Endothelial cell of umbilical vein (primary cell): ENCODE measurements around the gene AGBL4.

ENCODE experiments used
- CTCF ChIP-seq, 2 donors: IDR thresholded peaks; 1 replicate in 1 of 2; 2 replicates in 1 of 2; pipeline ENCODE4 v1.5.1; 2011; ENCODE audit warnings: low read length in 2 of 2, mild to moderate bottlenecking in 2 of 2, moderate library complexity in 2 of 2, control low read depth in 1 of 2, inconsistent platforms in 1 of 2, low read depth in 1 of 2; ENCODE audit not compliant: insufficient read depth in 1 of 2; ENCODE audit errors: extremely low read depth in 1 of 2
- POLR2A ChIP-seq: IDR thresholded peaks from 2 replicates; pipeline ENCODE4 v1.6.1; 2012; ENCODE audit warnings: low read depth, mild to moderate bottlenecking, control low read depth, low read length

- no peak for TF ChIP-seq CTCF (IDR thresholded peaks at IDR 0.05; ENCODE audit: extremely low read depth in 1 of 2, insufficient read depth in 1 of 2, low read depth in 1 of 2, low read length in 2 of 2)
- TF ChIP-seq POLR2A, result no peak
These were observed 1428.1 kb downstream of the AGBL4 start for GRCh38 chr1:48595613-48596012.
